Chondrocyte (in vitro differentiated cells): Measurements from ENCODE around the gene C19orf25. TPM values are rescaled to one million over a fixed set of nuclear protein-coding genes. Genes with fewer than 3 reads are reported as not detected.

Experiments used
- DNase-seq: peaks from one replicate; pipeline ENCODE4 v3.0.0; 2021; ENCODE audit warnings: mixed read lengths, low spot score
- H3K27ac Mint-ChIP-seq: one replicate; pipeline ENCODE4 v1.8.0; 2021; ENCODE audit warnings: mild to moderate bottlenecking, moderate library complexity, mixed read lengths; ENCODE audit not compliant: unreplicated experiment
- H3K27me3 Mint-ChIP-seq: 2 replicates; pipeline ENCODE4 v1.8.0; 2021; ENCODE audit warnings: low read depth, mixed read lengths
- H3K36me3 Mint-ChIP-seq: 2 replicates; pipeline ENCODE4 v1.8.0; 2021; ENCODE audit warnings: low read depth, mixed read lengths
- H3K4me1 Mint-ChIP-seq: 2 replicates; pipeline ENCODE4 v1.8.0; 2021; ENCODE audit warnings: low read depth, mild to moderate bottlenecking, mixed read lengths
- H3K4me3 Mint-ChIP-seq: one replicate; pipeline ENCODE4 v1.8.0; 2021; ENCODE audit warnings: mild to moderate bottlenecking, moderate library complexity, mixed read lengths; ENCODE audit not compliant: unreplicated experiment
- H3K9me3 Mint-ChIP-seq: 2 replicates; pipeline ENCODE4 v1.8.0; 2021; ENCODE audit warnings: low read depth, mixed read lengths
- CTCF ChIP-seq: fragments of 200-600 bp; sonication (generic); IDR thresholded peaks from 2 replicates; pipeline ENCODE4 v1.5.0; 2021; ENCODE audit warnings: antibody characterized with exemption, mild to moderate bottlenecking, moderate library complexity
- total RNA-seq: library from RNA; stranded (reverse); gene quantifications from 3 replicates; pipeline ENCODE4 v1.2.1, GENCODE V29; 2021

C19orf25 gene
- total RNA-seq, 1 donor from 2014 or later, result 23.3 TPM

GRCh38 chr19:1452802-1453524 is 26.1 kb downstream of the C19orf25 start:
- Mint-ChIP-seq H3K36me3 (peaks cover 2% of the 10 kb centered on the region), H3K27me3 (peaks cover 24% of the 10 kb centered on the region), H3K4me3 (no peak overlapping the region), H3K4me1 (peaks cover 17% of the 10 kb centered on the region), H3K9me3 (no peaks in the 10 kb centered on the region), H3K27ac (no peak overlapping the region)
- DNase-seq, result no peak
- no peak for TF ChIP-seq CTCF

- H3K4me3 Mint-ChIP-seq, result no peak overlapping the region
- H3K27ac Mint-ChIP-seq, result no peak overlapping the region
- H3K36me3 Mint-ChIP-seq, result peaks cover 2% of the 10 kb centered on the region
- no peak for TF ChIP-seq CTCF
- no peaks in the 10 kb centered on the region for H3K9me3 Mint-ChIP-seq
- peaks cover 17% of the 10 kb centered on the region for H3K4me1 Mint-ChIP-seq
- DNase-seq, result no peak
- peaks cover 26% of the 10 kb centered on the region for H3K27me3 Mint-ChIP-seq
These were observed 26.9 kb downstream of the C19orf25 start for GRCh38 chr19:1451916-1452801.

GRCh38 chr19:1450735-1451731 is 28.0 kb downstream of the C19orf25 start:
- Mint-ChIP-seq H3K9me3 (no peaks in the 10 kb centered on the region), H3K4me3 (peak overlapping the region; percentile 15), H3K27ac (no peak overlapping the region), H3K36me3 (peaks cover 2% of the 10 kb centered on the region), H3K4me1 (peaks cover 17% of the 10 kb centered on the region), H3K27me3 (peaks cover 26% of the 10 kb centered on the region)
- DNase-seq, result no peak
- no peak for TF ChIP-seq CTCF

GRCh38 chr19:1449467-1450442 is 29.3 kb downstream of the C19orf25 start, which contains the start of gene APC2:
TSS of gene APC2 (plus strand) at chr19:1450121. CDS start at chr19:1453002, 2,881 bp downstream.
- H3K36me3 Mint-ChIP-seq, result peaks cover 2% of the 10 kb centered on the region
- H3K27ac Mint-ChIP-seq, result no peak within 1 kb of the TSS
- peaks cover 22% of the 10 kb centered on the region for H3K27me3 Mint-ChIP-seq
- H3K4me1 Mint-ChIP-seq, result peaks cover 25% of the 10 kb centered on the region
- peak within 1 kb of the TSS; percentile 60 for H3K4me3 Mint-ChIP-seq
- H3K9me3 Mint-ChIP-seq, result no peaks in the 10 kb centered on the region
- no peak for TF ChIP-seq CTCF
- DNase-seq, result no peak
